Stimulated activated memory B cell treated with anti-CD40 and anti-IgM and Interleukin-4, amounts not matched to agents 10 μg/mL and 1 μg/mL and 100 μg/mL, for 72 hours (primary cell): ENCODE data around the gene NELL1.

Experiments
- ATAC-seq: fragments of 150-1000 bp; cut with Tn5 transposase; 2 replicates; pipeline ENCODE4 v1.10.0; 2021
- H3K27ac Mint-ChIP-seq: one replicate; pipeline ENCODE4 v1.8.0; 2022; ENCODE audit warnings: mild to moderate bottlenecking, mixed read lengths
- H3K27me3 Mint-ChIP-seq: one replicate; pipeline ENCODE4 v1.8.0; 2022; ENCODE audit warnings: mixed read lengths
- H3K36me3 Mint-ChIP-seq: one replicate; pipeline ENCODE4 v1.8.0; 2022; ENCODE audit warnings: mixed read lengths
- H3K4me1 Mint-ChIP-seq: one replicate; pipeline ENCODE4 v1.8.0; 2022; ENCODE audit warnings: mixed read lengths
- H3K4me3 Mint-ChIP-seq: one replicate; pipeline ENCODE4 v1.8.0; 2022; ENCODE audit warnings: mild to moderate bottlenecking, moderate library complexity, mixed read lengths
- H3K9me3 Mint-ChIP-seq: one replicate; pipeline ENCODE4 v1.8.0; 2022; ENCODE audit warnings: mixed read lengths

Gene NELL1

GRCh38 chr11:21430537-21430936 is 761.2 kb downstream of the NELL1 start:
- no peak overlapping the region for H3K27ac Mint-ChIP-seq
- peaks cover 8% of the 10 kb centered on the region for H3K9me3 Mint-ChIP-seq
- no peak overlapping the region for H3K4me3 Mint-ChIP-seq
- ATAC-seq: no peak
- H3K27me3 Mint-ChIP-seq: no peaks in the 10 kb centered on the region
- H3K4me1 Mint-ChIP-seq: no peaks in the 10 kb centered on the region
- H3K36me3 Mint-ChIP-seq: no peaks in the 10 kb centered on the region

GRCh38 chr11:21446939-21447590 is 777.7 kb downstream of the NELL1 start:
- no peaks in the 10 kb centered on the region for H3K27me3 Mint-ChIP-seq
- H3K27ac Mint-ChIP-seq: no peak overlapping the region
- H3K36me3 Mint-ChIP-seq: no peaks in the 10 kb centered on the region
- H3K9me3 Mint-ChIP-seq: peaks cover 8% of the 10 kb centered on the region
- no peaks in the 10 kb centered on the region for H3K4me1 Mint-ChIP-seq
- no peak for ATAC-seq
- no peak overlapping the region for H3K4me3 Mint-ChIP-seq

- no peak for ATAC-seq
- H3K9me3 Mint-ChIP-seq: peaks cover 8% of the 10 kb centered on the region
- no peaks in the 10 kb centered on the region for H3K4me1 Mint-ChIP-seq
- no peaks in the 10 kb centered on the region for H3K27me3 Mint-ChIP-seq
- H3K36me3 Mint-ChIP-seq: no peaks in the 10 kb centered on the region
- no peak overlapping the region for H3K4me3 Mint-ChIP-seq
- H3K27ac Mint-ChIP-seq: no peak overlapping the region
These were observed 778.5 kb downstream of the NELL1 start for GRCh38 chr11:21447871-21448270.

- ATAC-seq: no peak
- Mint-ChIP-seq H3K27me3 (no peaks in the 10 kb centered on the region), H3K27ac (no peak overlapping the region), H3K4me1 (no peaks in the 10 kb centered on the region), H3K4me3 (no peak overlapping the region), H3K9me3 (peaks cover 6% of the 10 kb centered on the region), H3K36me3 (no peaks in the 10 kb centered on the region)
These were observed 786.8 kb downstream of the NELL1 start for GRCh38 chr11:21456186-21456585.

- no peaks in the 10 kb centered on the region for H3K4me1 Mint-ChIP-seq
- no peaks in the 10 kb centered on the region for H3K9me3 Mint-ChIP-seq
- no peaks in the 10 kb centered on the region for H3K27me3 Mint-ChIP-seq
- H3K36me3 Mint-ChIP-seq: no peaks in the 10 kb centered on the region
- no peak for ATAC-seq
- no peak overlapping the region for H3K4me3 Mint-ChIP-seq
- no peak overlapping the region for H3K27ac Mint-ChIP-seq
These were observed 790.7 kb downstream of the NELL1 start for GRCh38 chr11:21460082-21460481.

- ATAC-seq: no peak
- Mint-ChIP-seq H3K9me3 (no peaks in the 10 kb centered on the region), H3K27ac (no peak overlapping the region), H3K4me3 (no peak overlapping the region), H3K27me3 (no peaks in the 10 kb centered on the region), H3K4me1 (no peaks in the 10 kb centered on the region), H3K36me3 (no peaks in the 10 kb centered on the region)
These were observed 792.3 kb downstream of the NELL1 start for GRCh38 chr11:21461701-21462100.

- no peaks in the 10 kb centered on the region for H3K36me3 Mint-ChIP-seq
- no peaks in the 10 kb centered on the region for H3K4me1 Mint-ChIP-seq
- no peaks in the 10 kb centered on the region for H3K9me3 Mint-ChIP-seq
- no peaks in the 10 kb centered on the region for H3K27me3 Mint-ChIP-seq
- ATAC-seq: no peak
- no peak overlapping the region for H3K27ac Mint-ChIP-seq
- H3K4me3 Mint-ChIP-seq: no peak overlapping the region
These were observed 795.3 kb downstream of the NELL1 start for GRCh38 chr11:21464601-21465193.

GRCh38 chr11:21465203-21465602 is 795.8 kb downstream of the NELL1 start:
- ATAC-seq: no peak
- no peaks in the 10 kb centered on the region for H3K9me3 Mint-ChIP-seq
- H3K36me3 Mint-ChIP-seq: no peaks in the 10 kb centered on the region
- no peaks in the 10 kb centered on the region for H3K27me3 Mint-ChIP-seq
- H3K4me1 Mint-ChIP-seq: no peaks in the 10 kb centered on the region
- no peak overlapping the region for H3K4me3 Mint-ChIP-seq
- H3K27ac Mint-ChIP-seq: no peak overlapping the region

GRCh38 chr11:21465920-21466319 is 796.5 kb downstream of the NELL1 start:
- H3K4me1 Mint-ChIP-seq: no peaks in the 10 kb centered on the region
- no peak overlapping the region for H3K4me3 Mint-ChIP-seq
- ATAC-seq: no peak
- no peaks in the 10 kb centered on the region for H3K36me3 Mint-ChIP-seq
- no peaks in the 10 kb centered on the region for H3K9me3 Mint-ChIP-seq
- no peaks in the 10 kb centered on the region for H3K27me3 Mint-ChIP-seq
- H3K27ac Mint-ChIP-seq: no peak overlapping the region

- no peaks in the 10 kb centered on the region for H3K4me1 Mint-ChIP-seq
- H3K4me3 Mint-ChIP-seq: no peak overlapping the region
- no peaks in the 10 kb centered on the region for H3K27me3 Mint-ChIP-seq
These were observed 801.1 kb downstream of the NELL1 start for GRCh38 chr11:21470521-21470920.

GRCh38 chr11:21472261-21472660 is 802.9 kb downstream of the NELL1 start:
- no peak for ATAC-seq
- H3K4me3 Mint-ChIP-seq: no peak overlapping the region
- no peaks in the 10 kb centered on the region for H3K27me3 Mint-ChIP-seq
- no peaks in the 10 kb centered on the region for H3K9me3 Mint-ChIP-seq
- H3K36me3 Mint-ChIP-seq: no peaks in the 10 kb centered on the region
- H3K27ac Mint-ChIP-seq: no peak overlapping the region
- no peaks in the 10 kb centered on the region for H3K4me1 Mint-ChIP-seq

More at GRCh38 chr11:21470521-21470920, 801.1 kb downstream of the NELL1 start:
- no peaks in the 10 kb centered on the region for H3K36me3 Mint-ChIP-seq
- no peak for ATAC-seq
- no peaks in the 10 kb centered on the region for H3K9me3 Mint-ChIP-seq
- H3K27ac Mint-ChIP-seq: no peak overlapping the region

- H3K27ac Mint-ChIP-seq: no peak overlapping the region
- no peaks in the 10 kb centered on the region for H3K36me3 Mint-ChIP-seq
- no peaks in the 10 kb centered on the region for H3K9me3 Mint-ChIP-seq
- H3K27me3 Mint-ChIP-seq: no peaks in the 10 kb centered on the region
- H3K4me3 Mint-ChIP-seq: no peak overlapping the region
- H3K4me1 Mint-ChIP-seq: no peaks in the 10 kb centered on the region
- no peak for ATAC-seq
These were observed 805.1 kb downstream of the NELL1 start for GRCh38 chr11:21474529-21474928.

GRCh38 chr11:21475276-21475675 is 805.9 kb downstream of the NELL1 start:
- no peak overlapping the region for H3K27ac Mint-ChIP-seq
- no peaks in the 10 kb centered on the region for H3K4me1 Mint-ChIP-seq
- ATAC-seq: no peak
- no peaks in the 10 kb centered on the region for H3K9me3 Mint-ChIP-seq
- H3K36me3 Mint-ChIP-seq: no peaks in the 10 kb centered on the region
- no peaks in the 10 kb centered on the region for H3K27me3 Mint-ChIP-seq
- no peak overlapping the region for H3K4me3 Mint-ChIP-seq

GRCh38 chr11:21476588-21476987 is 807.2 kb downstream of the NELL1 start:
- Mint-ChIP-seq H3K27me3 (no peaks in the 10 kb centered on the region), H3K27ac (no peak overlapping the region), H3K4me3 (no peak overlapping the region), H3K9me3 (no peaks in the 10 kb centered on the region), H3K4me1 (no peaks in the 10 kb centered on the region), H3K36me3 (no peaks in the 10 kb centered on the region)
- ATAC-seq: no peak

- Mint-ChIP-seq H3K27me3 (no peaks in the 10 kb centered on the region), H3K27ac (no peak overlapping the region), H3K9me3 (no peaks in the 10 kb centered on the region), H3K36me3 (no peaks in the 10 kb centered on the region), H3K4me3 (no peak overlapping the region), H3K4me1 (no peaks in the 10 kb centered on the region)
- no peak for ATAC-seq
These were observed 810.9 kb downstream of the NELL1 start for GRCh38 chr11:21480240-21480639.

- no peak overlapping the region for H3K27ac Mint-ChIP-seq
- no peak overlapping the region for H3K4me3 Mint-ChIP-seq
- H3K4me1 Mint-ChIP-seq: no peaks in the 10 kb centered on the region
- no peaks in the 10 kb centered on the region for H3K27me3 Mint-ChIP-seq
- no peaks in the 10 kb centered on the region for H3K9me3 Mint-ChIP-seq
- no peak for ATAC-seq
- no peaks in the 10 kb centered on the region for H3K36me3 Mint-ChIP-seq
These were observed 811.9 kb downstream of the NELL1 start for GRCh38 chr11:21481255-21481654.
